Ishikawa (cell line): ENCODE measurements around the gene KCNIP4.

ENCODE experiments used
- CREB1 ChIP-seq: IDR thresholded peaks from 2 replicates; pipeline ENCODE4 v1.6.1; 2012; ENCODE audit warnings: low read depth
- EP300 ChIP-seq: IDR thresholded peaks from 2 replicates; pipeline ENCODE4 v1.6.1; 2012; ENCODE audit warnings: borderline replicate concordance
- REST ChIP-seq: IDR thresholded peaks from 2 replicates; pipeline ENCODE4 v1.6.1; 2012; ENCODE audit warnings: low read depth, mild to moderate bottlenecking
- TAF1 ChIP-seq: IDR thresholded peaks from 2 replicates; pipeline ENCODE4 v1.6.1; 2012; ENCODE audit warnings: low read depth, mild to moderate bottlenecking

- TF ChIP-seq TAF1 (no peak), EP300 (no peak), REST (no peak), CREB1 (no peak)
These were observed 239.5 kb downstream of the KCNIP4 start for GRCh38 chr4:21709031-21709430.
